Fibroblast of the aortic adventitia (primary cell): ENCODE measurements around the gene TIAM1. TPM values are rescaled to one million over a fixed set of nuclear protein-coding genes. Genes with fewer than 3 reads are reported as not detected.

Experiments
- DNase-seq: peaks from one replicate; pipeline ENCODE4 v3.0.0-alpha.2; 2010; ENCODE audit warnings: low read depth
- H3K4me3 ChIP-seq: 2 replicates; pipeline ENCODE4 v1.5.1; 2011; ENCODE audit warnings: low read depth, mild to moderate bottlenecking, control low read depth, low read length, moderate library complexity
- total RNA-seq: library from RNA; depleted of rRNA; stranded (reverse); fragments of >200 nt; gene quantifications from 2 replicates; pipeline ENCODE4 v1.2.3, GENCODE V29; 2012; ENCODE audit warnings: low replicate concordance
- TF ChIP-seq, protein P1 (sequence below): IDR thresholded peaks from 2 replicates; pipeline ENCODE4 v1.5.1; 2011; ENCODE audit warnings: mild to moderate bottlenecking, low read length, control low read depth, inconsistent platforms; ENCODE audit not compliant: insufficient read depth

Gene TIAM1
- total RNA-seq, 1 donor = 15.1 TPM

DNA sequence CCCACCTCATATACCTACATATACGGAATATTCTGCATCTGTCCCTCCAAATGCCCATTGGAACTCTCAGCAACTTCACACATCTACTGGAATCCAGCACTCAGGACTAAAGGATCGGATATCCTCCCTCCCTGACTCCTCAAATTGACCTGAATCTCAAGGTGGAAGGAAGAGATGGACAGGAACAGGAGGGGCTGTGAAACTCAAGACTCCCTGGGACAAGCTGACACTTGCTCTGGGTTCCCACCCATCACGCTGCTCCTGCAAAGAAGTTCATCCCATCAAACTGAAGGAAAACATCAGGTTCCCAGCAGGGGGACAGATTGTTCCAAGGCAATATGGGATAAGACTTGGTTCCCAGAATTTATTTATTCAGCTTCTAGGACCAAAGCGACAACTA, 30.3 kb upstream of the TIAM1 start:
- no peak for DNase-seq
- TF ChIP-seq, protein P1, sequence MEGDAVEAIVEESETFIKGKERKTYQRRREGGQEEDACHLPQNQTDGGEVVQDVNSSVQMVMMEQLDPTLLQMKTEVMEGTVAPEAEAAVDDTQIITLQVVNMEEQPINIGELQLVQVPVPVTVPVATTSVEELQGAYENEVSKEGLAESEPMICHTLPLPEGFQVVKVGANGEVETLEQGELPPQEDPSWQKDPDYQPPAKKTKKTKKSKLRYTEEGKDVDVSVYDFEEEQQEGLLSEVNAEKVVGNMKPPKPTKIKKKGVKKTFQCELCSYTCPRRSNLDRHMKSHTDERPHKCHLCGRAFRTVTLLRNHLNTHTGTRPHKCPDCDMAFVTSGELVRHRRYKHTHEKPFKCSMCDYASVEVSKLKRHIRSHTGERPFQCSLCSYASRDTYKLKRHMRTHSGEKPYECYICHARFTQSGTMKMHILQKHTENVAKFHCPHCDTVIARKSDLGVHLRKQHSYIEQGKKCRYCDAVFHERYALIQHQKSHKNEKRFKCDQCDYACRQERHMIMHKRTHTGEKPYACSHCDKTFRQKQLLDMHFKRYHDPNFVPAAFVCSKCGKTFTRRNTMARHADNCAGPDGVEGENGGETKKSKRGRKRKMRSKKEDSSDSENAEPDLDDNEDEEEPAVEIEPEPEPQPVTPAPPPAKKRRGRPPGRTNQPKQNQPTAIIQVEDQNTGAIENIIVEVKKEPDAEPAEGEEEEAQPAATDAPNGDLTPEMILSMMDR = no peak
- H3K4me3 ChIP-seq = no peak overlapping the region

DNA sequence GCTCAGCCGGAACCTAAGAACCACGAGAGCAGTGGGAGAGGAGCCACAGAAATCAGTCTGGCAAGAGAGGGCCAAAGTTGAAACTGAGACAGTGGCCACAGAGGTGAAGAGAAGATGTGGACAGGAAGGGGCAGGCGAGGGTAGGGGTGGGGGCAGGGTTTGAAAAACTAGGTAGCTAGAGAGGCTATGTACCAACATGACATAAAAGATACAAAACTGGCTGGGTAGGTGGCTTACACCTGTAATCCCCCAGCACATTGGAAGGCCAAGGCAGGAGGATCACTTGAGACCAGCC, 28.4 kb upstream of the TIAM1 start:
- TF ChIP-seq, protein P1 = no peak
- H3K4me3 ChIP-seq = no peak overlapping the region
- DNase-seq = no peak

DNA sequence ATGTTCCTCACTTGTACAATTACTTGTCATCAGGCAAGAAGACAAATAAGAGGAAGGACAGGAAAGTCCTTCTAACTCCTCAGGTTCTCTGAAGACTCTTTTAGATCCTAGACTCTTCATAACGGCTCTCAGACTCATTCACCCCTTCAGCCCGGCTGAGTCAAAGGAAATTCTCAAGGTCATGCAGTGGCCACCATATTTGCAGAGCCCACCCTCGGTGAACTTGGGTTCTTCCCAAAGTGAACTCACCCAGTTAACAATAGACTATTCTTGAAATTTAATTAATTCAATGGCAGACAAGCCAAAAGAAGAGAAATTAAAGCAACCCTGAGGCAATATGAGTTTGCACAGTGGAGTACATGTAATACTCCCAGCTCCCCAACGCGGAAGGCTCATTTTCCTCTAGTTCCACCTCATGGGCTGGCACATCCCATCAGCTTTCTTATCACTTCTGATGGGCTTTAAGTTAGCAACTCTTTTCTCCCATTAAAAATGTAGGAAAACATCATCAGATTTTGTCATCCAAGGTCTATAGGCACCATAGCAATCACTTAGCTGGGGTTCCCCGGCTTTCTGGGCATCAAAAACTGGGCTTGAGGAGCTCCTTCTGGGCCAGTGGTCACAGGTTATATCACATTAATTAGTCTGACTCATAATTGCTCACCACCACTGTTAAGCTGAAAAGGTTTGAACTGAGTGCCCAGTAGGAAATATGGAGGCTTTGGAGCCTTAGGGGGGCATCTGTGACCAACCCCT, 27.8 kb upstream of the TIAM1 start:
- no peak for DNase-seq
- TF ChIP-seq, protein P1 = no peak
- H3K4me3 ChIP-seq = no peak overlapping the region

DNA sequence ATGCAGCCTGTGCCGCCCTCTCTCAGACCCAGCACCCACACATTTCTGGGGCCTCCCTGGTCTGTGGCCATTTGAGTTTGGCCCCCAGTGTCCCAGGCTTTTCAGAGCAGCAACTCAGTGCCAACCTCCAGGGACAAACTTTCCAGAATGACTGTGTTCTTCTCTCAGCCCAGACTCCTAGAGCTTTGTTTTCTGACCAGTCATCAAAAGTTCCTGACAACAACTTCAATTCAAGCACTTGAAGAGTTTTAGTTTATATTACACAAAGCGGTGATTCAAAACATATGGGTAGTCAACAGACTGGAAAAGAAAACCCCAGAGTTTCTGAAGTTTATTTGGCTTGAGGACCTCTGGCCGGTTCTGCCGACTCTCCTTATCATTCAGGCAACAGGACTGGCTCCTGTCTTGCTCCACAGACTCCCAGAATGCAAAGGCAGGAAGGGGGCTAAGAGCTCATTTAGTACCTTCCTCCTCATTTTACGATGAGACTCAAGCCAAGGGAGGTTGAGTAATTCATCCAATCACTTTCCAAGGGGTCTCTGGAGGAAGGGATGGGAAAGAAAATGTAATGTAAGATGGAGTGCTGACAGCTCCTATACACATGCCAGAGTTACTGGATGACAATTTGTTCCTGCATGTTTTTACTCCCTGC, 27.0 kb upstream of the TIAM1 start:
- DNase-seq = peak; percentile 76
- TF ChIP-seq, protein P1 = no peak
- no peak overlapping the region for H3K4me3 ChIP-seq

DNA sequence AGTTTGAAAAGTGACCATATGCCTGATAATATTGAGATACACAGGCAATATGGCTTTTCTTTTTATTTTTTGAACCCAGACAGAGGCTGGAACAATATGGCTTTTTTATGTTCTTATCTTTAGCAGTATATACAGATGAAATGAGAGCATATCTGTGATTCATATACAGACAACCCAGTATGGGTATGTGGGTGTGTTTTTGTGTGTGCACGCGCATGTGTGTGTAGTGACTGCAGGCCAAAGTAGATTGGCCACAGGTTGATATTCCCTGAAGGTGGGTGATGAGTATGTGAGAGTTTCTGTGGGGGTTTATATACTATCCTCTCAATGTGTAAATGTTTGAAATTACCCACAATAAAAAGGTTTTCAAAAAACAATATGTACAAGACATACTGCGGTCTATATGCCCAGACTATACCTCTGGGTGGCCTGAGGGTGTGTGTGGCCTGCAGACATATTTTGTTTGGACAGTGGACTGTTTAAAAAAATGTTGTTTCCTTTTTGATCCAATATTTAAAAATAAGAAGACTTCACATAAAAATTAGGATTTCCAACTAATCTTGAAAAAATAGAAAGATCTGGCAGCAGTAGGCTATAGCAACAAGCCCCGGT, 26.3 kb upstream of the TIAM1 start:
- TF ChIP-seq, protein P1 = no peak
- no peak for DNase-seq

DNA sequence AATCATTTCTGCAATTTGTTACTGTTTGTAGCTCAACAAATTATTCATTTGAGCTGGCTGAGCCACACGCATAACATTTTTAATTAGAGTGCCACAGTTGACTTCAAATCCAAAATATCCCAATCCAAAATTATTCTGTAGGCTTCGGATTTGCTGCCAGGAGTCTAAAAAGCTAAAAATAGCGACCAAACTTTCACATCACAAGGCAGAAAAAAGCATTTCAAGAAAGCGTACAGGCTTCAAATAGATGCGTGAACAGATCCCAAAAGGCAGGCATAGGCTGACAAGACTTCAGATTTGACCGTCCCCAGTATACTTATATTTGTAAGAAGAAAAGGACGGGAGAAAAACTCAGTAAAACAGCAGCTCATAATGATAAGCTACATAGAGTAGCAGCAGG, 24.3 kb upstream of the TIAM1 start:
- no peak overlapping the region for H3K4me3 ChIP-seq
- TF ChIP-seq, protein P1 = no peak
- no peak for DNase-seq

More for the DNA sequence above, 26.3 kb upstream of the TIAM1 start:
- H3K4me3 ChIP-seq = no peak overlapping the region
